Measurements from ENCODE around the gene TEX22. TPM values are rescaled to one million over a fixed set of nuclear protein-coding genes. Genes with fewer than 3 reads are reported as not detected.

The TEX22 gene
- total RNA-seq, 4 donors from 2014 or later: under 0.01 to 0.19 (median 0.17) TPM; not detected in 1

DNA sequence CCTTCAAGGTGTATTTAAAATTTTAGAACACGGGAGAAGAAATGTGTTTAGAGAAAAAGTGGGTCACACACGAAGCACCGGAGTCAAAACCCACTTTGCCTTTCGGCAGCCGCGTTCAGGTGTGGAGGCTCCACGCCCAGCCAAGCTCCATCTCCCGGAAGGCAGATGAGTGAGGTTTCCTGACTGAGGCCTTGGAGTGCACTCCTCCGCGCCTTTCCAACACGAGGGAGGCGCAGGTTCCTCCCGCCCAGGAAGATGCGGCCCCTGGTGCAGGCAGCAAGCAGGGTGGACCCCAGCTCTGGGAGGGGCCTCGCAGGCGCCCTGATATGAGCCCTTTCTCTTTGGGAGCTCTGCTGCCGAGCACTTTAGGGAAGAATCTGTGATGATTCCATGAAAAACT lies 43.8 kb downstream of the TEX22 start:
- H3K27me3 ChIP-seq: no peaks in the 10 kb centered on the region
- peaks cover 0 to 25% (median 8%) of the 10 kb centered on the region in 4 donors for H3K4me1 ChIP-seq
- H3K27ac ChIP-seq (replicated peaks in 1 of 4): no peak overlapping the region
- H3K4me3 ChIP-seq: no peak overlapping the region
- peaks cover 0 to 67% (median 40%) of the 10 kb centered on the region in 4 donors for H3K36me3 ChIP-seq
- 82% methylated on average over 17 of the region's 17 CpGs for WGBS
- TF ChIP-seq EP300 (IDR thresholded peaks at IDR 0.05): no peak
- no peaks in the 10 kb centered on the region for H3K9me3 ChIP-seq
- DNase-seq (ENCODE audit: extremely low spot score): no peak
- intact Hi-C loops (cut with DNase I): no loop called here

DNA sequence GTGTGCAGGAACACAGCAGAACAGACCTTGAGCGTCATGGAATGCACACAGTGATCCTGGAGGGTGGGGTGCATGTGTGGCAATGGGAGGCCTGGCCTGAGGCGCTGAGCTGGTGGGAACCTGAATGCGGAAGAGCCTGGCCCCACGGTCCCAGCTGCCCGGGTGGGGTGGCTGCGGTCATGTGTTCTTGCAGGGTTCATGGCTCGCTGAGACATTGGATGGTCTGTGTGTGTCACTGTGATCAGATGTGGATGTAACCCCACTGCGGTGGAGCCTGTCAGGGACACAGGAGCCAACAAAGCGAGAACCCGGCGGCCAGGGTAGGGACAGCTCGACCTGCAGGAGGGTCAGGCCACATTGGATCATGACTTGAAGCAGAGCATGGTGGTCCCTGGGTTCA lies 44.5 kb downstream of the TEX22 start:
- intact Hi-C loops (cut with DNase I): no loop called here

DNA sequence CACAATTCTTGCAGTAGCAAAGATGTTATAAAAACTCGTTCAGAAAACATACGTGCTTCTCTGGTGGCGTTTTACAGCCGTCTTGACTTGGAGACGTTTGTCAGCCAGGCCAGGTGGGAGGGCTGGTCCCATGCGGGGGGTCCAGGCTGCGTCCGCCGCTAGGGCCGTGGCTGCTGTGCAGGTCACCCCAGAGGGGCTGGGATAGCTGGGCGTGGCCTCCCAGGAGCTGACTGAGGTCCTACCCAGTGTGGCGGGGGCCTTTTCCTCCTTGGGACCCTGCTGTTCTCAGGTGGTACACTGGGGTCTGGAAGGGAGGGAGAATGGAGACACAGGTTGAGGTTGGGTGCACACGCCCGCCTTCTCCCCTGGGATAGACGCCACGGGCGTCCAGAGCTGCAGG lies 46.5 kb downstream of the TEX22 start:
- no peak for DNase-seq (ENCODE audit: extremely low spot score)
- intact Hi-C loops (cut with DNase I): loop anchor here (5.0 kb wide), 1 partner anchor 42 kb away; the partner anchor contains the start of gene CRIP1

More for the DNA sequence above, 44.5 kb downstream of the TEX22 start:
- TF ChIP-seq EP300 (IDR thresholded peaks at IDR 0.05) (no peak), POLR2A (IDR thresholded peaks at IDR 0.05; ENCODE audit: low read depth) (no peak), POLR2AphosphoS5 (IDR thresholded peaks at IDR 0.05) (no peak), CTCF (IDR thresholded peaks at IDR 0.05) (no peak)
- Histone ChIP-seq H3K27ac (replicated peaks in 1 of 4) (no peak overlapping the region), H3K4me1 (peaks cover 0 to 21% (median 9%) of the 10 kb centered on the region in 4 donors), H3K27me3 (no peaks in the 10 kb centered on the region), H3K4me3 (no peak overlapping the region), H3K36me3 (peaks cover 0 to 60% (median 40%) of the 10 kb centered on the region in 4 donors), H3K9me3 (no peaks in the 10 kb centered on the region)
- WGBS: 90% methylated on average over 11 of the region's 12 CpGs
- no peak for DNase-seq (ENCODE audit: extremely low spot score)

GRCh38 chr14:105445290-105445689 lies 47.0 kb downstream of the TEX22 start:
- H3K27ac ChIP-seq (replicated peaks in 1 of 4): no peak overlapping the region
- peaks cover 17 to 24% (median 21%) of the 10 kb centered on the region in 4 donors for H3K4me1 ChIP-seq
- intact Hi-C loops (cut with DNase I): loop anchor here (5.0 kb wide), 1 partner anchor 42 kb away; the partner anchor contains the start of gene CRIP1
- H3K27me3 ChIP-seq: no peaks in the 10 kb centered on the region
- WGBS: 90% methylated on average over 24 of the region's 24 CpGs
- no peak overlapping the region for H3K4me3 ChIP-seq
- H3K9me3 ChIP-seq: no peaks in the 10 kb centered on the region
- peaks cover 3 to 51% (median 29%) of the 10 kb centered on the region in 4 donors for H3K36me3 ChIP-seq
- DNase-seq (ENCODE audit: extremely low spot score): no peak
- TF ChIP-seq CTCF (IDR thresholded peaks at IDR 0.05) (no peak), POLR2AphosphoS5 (IDR thresholded peaks at IDR 0.05) (no peak), POLR2A (IDR thresholded peaks at IDR 0.05; ENCODE audit: low read depth) (no peak), EP300 (IDR thresholded peaks at IDR 0.05) (no peak)

More for the DNA sequence above, 46.5 kb downstream of the TEX22 start:
- Histone ChIP-seq H3K9me3 (no peaks in the 10 kb centered on the region), H3K4me3 (no peak overlapping the region), H3K4me1 (peaks cover 17 to 23% (median 20%) of the 10 kb centered on the region in 4 donors), H3K27ac (replicated peaks in 1 of 4) (no peak overlapping the region), H3K27me3 (no peaks in the 10 kb centered on the region), H3K36me3 (peaks cover 0 to 51% (median 29%) of the 10 kb centered on the region in 4 donors)
- TF ChIP-seq POLR2AphosphoS5 (IDR thresholded peaks at IDR 0.05) (no peak), POLR2A (IDR thresholded peaks at IDR 0.05; ENCODE audit: low read depth) (no peak), CTCF (IDR thresholded peaks at IDR 0.05) (no peak), EP300 (IDR thresholded peaks at IDR 0.05) (no peak)
- WGBS: 78% methylated on average over 12 of the region's 17 CpGs

DNA sequence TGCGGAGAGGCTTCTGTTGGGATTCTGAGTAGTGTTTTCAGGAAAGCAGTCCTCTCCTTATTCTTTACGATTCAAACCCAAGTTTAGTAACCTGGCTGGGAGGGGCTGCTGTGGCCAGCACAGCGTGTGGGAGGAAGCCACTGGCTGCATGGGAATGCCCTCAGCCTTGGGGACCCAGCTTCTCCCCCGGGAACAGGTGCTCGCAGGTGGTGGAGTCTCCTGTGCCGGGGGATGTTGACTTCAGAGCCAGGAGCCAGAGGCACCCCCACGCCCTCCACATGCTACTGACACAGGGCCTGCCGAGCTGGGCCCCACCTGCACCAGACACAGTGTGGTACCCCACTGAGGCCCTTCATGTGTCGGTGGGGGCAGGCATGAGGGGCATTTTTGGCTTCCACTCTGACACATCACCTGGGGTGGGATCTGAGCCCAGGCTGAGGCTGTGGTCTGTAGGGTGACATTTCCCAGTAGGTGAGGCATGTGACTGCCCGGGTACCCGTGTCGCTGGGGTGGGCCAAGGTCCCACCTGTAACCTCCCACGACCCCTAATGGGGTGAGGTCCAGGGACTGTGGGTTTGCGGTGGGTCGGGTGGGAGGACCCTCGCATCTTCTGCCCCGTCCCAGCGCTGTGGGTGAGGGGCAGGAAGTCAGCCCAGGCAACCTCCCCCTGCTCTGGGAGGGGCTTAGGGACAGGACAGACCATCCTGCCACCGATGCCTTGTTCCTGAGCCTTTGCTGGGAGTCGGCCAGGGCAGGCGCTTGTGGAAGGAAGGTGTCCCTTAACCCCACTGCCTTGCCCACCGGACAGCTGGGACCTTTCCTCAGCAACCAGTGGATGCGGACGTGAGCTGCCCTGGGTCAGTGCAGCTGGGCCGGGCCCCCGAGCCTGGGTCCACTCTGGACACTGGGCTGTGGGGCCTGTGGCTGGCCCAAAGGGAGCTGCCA lies 47.8 kb downstream of the TEX22 start:
- intact Hi-C loops (cut with DNase I): loop anchor here (5.0 kb wide), 1 partner anchor 41 kb away; the partner anchor contains the start of gene CRIP1
- Histone ChIP-seq H3K27me3 (no peaks in the 10 kb centered on the region), H3K27ac (replicated peaks in 1 of 4) (no peak overlapping the region), H3K9me3 (no peaks in the 10 kb centered on the region), H3K4me1 (peaks cover 17 to 24% (median 21%) of the 10 kb centered on the region in 4 donors), H3K4me3 (no peak overlapping the region), H3K36me3 (peaks cover 10 to 51% (median 30%) of the 10 kb centered on the region in 4 donors)
- TF ChIP-seq CTCF (IDR thresholded peaks at IDR 0.05) (no peak), POLR2AphosphoS5 (IDR thresholded peaks at IDR 0.05) (no peak), EP300 (IDR thresholded peaks at IDR 0.05) (no peak), POLR2A (IDR thresholded peaks at IDR 0.05; ENCODE audit: low read depth) (no peak)
- no peak for DNase-seq (ENCODE audit: extremely low spot score)
- WGBS: 87% methylated on average over 21 of the region's 26 CpGs

All from esophagus muscularis mucosa (tissue), 4 donors.